Activated effector memory CD4-positive, alpha-beta T cell treated with anti-CD3 and anti-CD28 coated beads, Interleukin-2, amount 50 U/mL, for 16 hours (primary cell): ENCODE measurements around the gene LRRC45.

ENCODE experiments used
- DNase-seq: peaks from one replicate; pipeline ENCODE4 v3.0.0-alpha.2; 2020

LRRC45 gene

DNA sequence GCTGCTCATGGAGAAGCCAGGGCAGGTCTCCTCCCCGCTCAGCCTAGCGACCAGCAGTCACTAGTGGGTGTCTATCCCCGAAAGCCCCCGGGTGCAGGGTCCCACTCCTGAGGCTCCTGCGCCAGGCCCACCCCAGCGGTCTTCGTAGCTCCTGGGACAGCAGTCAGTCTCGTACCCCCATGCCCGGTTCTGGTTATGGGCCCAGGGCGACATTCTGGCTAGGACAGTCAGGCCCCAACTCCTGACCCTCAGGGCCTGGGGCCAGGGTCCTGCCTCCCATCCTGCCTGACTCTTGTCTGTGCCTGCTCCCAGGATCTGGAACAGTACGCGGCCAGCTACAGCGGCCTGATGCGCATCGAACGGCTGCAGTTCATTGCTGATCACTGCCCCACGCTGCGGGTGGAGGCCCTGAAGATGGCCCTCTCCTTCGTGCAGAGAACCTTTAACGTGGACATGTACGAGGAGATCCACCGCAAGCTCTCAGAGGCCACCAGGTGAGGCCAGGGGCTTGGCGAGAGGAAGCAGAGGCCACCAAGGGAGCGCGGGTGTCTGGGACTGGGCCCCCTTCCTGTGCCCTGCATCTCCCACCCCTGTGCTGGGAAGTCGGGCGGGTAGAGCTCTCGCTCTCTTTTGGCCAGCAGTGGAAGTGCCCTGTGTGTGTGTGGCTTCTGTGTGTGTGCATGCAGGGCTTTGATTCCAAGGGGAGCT lies 30.6 kb downstream of the LRRC45 start:
- DNase-seq = no peak

DNA sequence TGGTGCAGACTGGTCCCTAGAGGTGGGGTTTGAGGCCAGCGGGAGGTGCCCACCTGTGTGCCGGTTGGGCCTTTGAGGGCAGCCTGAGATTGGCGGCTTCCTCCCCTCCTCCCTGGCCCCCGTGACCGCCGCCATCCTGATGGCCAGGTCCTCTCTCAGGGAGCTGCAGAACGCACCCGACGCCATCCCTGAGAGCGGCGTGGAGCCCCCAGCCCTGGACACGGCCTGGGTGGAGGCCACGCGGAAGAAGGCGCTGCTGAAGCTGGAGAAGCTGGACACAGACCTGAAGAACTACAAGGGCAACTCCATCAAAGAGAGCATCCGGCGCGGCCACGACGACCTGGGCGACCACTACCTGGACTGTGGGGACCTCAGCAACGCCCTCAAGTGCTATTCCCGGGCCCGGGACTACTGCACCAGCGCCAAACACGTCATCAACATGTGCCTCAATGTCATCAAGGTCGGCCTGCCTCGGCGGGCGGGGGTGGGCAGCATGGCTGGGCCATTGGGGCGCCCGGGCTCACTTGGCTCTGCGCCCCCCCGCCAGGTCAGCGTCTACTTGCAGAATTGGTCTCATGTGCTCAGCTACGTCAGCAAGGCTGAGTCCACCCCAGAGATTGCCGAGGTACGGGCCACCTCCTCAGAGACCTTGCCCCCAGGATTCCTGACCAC lies 31.4 kb downstream of the LRRC45 start:
- no peak for DNase-seq

- DNase-seq = no peak
These were observed 32.2 kb downstream of the LRRC45 start for GRCh38 chr17:82055023-82055964.

DNA sequence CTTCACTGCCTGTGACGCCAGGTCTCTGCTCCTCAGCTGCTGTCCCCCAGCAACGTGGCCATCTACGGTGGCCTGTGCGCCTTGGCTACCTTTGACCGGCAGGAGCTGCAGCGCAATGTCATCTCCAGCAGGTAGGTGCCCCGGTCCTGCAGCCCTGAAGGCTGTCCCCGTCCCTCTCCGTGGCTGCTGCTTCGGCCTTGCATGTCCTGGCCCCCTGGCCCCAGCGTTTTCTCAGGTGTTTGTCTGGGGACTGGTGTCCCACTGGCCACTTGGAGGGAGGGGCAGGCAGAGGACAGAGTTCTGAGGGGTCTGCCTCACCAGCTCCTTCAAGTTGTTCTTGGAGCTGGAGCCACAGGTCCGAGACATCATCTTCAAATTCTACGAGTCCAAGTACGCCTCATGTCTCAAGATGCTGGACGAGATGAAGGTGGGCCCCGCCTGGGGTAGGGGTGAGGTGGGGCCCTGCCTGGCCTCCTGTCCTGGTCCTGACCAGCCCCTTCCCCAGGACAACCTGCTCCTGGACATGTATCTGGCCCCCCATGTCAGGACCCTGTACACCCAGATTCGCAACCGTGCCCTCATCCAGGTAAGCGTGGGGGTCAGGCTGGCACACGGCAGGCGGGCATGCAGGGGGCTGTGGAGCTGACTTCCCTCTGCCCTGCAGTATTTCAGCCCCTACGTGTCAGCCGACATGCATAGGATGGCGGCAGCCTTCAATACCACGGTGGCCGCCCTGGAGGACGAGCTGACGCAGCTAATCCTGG lies 33.0 kb downstream of the LRRC45 start:
- DNase-seq = no peak

- no peak for DNase-seq
These were observed 33.9 kb downstream of the LRRC45 start for GRCh38 chr17:82056729-82057621.

DNA sequence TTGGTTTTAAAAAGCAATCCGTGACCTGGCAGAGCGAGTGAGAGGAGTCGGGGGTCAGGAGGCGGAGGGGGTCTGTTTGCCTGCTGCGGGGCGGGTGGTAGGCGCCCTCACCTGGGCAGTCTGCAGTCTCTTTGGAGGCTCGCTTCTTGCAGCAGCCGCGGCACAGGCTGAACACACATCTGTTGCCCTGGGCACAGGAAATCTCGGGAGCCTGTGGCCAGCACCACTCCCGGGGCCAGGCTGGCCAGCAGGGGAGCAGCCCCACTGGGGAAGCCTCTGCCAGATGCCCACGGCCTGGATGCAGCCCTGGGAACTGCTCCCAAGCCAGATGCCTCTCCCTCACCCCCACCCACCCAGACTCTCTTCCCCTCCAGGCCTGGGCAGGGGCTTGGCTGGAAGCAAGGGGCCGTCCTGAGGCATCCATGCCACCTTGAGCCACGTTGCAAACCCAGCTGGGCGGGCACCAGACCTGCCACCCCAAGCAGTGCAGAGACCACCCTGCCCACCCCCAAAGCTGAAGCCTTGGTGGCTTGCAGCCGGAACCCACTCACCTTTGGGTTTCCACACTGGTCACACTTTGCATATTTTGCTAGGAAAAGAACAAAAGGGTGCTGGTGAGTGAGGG lies 35.2 kb downstream of the LRRC45 start:
- DNase-seq = no peak

DNA sequence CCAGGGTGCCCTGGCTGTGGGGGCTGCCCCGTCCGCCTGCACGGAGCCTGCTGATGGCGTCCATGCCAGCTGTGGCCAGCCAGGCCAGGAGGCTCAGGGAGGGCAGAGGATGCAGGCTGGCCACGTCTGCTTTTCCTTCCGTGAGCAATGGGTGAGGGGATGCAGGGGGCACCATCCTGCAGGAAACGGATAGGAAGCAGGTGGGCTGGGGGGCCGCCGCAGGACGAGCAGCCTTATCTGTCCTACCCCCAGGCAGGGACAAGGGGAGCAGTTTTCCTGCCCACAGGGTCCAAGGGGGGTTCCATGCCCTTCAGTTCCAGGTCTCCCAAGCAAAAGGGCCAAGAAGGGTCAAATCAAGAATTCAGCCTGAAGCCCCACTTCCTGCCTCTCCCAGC lies 35.7 kb downstream of the LRRC45 start:
- DNase-seq = no peak

DNA sequence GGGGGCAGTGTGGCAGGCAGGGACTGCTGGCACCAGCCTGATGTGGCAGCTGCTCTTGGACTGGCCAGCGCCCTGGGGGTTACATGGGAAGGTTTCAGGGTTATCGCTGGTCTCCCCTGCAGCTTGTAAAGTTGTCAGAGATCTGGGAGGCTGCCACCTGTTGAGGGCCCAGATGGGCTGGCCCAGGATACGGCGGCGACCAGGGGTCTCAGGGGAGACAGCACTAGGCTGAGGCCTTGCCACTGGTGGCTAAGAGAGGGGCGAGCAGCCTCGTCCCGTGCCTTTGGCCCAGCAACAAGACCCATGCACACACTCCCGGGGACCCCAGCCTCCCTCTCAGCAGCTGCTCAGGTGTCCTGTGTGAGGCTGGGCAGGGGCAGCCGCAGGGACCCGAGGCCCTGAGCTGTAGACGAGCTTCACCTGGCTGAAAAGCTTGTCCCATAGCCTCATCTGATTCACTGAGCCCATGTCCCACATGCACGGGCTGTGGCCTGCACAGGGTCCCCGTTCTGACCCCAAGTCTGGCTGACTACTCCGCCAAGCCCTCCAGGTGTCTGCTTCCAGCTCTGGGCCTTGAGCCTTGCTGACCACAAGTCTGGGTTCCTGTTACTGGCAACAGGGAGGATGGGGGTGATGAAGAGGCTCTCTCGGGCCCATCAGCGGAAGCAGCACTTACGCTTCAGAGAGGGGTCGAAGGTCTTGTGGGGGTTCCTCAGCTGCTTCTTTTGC lies 36.3 kb downstream of the LRRC45 start:
- no peak for DNase-seq

GRCh38 chr17:82060001-82060380 lies 36.9 kb downstream of the LRRC45 start:
- DNase-seq = no peak

DNA sequence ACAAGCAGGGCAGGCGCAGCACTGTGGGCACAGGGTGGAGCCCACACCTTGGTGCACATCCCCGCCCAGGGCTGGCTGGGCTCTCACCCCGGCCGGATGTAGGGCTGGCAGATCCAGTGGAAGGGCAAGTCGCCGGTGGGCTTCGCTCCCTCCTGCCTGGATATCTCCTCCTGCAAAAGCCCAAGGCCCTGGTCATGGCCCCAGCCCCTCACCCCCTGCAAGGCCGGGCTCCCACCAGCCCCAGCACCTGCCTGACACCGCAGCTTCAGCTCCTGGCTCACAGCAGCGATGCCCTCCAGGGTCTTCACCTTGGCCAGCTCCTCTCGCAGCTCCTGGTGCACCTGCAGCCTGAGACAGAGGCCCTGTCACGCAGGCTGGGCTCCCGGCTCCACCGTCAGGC lies 37.5 kb downstream of the LRRC45 start:
- no peak for DNase-seq

DNA sequence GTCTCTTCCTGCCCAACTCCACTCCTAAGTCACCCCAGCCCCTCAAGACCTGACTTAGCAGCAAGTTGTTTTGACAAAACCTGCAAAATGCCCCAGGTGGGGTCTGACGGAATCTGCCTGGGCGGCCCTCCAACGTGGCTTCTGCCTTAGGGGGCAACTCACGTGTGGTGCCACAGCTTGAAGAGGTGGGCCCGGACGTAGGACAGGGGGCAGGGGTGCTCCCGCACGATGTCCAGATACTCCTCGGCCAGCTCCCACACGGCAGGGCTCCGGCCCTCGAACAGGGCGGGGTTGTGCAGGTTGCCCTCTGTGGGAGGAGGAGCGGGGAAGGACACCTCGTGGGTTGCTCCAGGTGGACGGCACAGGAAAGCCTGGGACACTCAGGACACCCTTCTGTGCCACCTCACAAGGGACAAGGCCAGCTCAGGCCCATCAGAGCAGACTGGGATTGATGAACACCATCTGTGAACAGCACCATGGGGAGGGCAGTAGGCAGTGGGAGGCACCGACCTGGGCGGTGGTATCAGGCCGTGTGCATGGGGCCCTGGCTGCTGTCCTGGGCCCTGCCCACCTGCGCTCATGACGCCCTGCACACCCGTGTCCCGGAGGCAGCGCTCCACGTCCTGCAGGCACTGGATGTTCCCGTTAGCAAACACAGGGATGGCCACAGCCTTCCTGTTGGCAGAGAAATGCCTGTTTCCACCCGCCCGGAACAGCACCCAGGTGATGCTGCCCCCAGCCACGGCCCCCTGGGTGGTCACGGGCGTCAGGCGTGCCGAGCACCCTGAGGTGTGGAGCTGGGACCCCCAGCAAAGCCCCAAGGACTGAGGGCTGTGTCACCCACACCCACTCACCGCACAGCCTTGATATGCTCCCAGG lies 38.2 kb downstream of the LRRC45 start:
- no peak for DNase-seq

DNA sequence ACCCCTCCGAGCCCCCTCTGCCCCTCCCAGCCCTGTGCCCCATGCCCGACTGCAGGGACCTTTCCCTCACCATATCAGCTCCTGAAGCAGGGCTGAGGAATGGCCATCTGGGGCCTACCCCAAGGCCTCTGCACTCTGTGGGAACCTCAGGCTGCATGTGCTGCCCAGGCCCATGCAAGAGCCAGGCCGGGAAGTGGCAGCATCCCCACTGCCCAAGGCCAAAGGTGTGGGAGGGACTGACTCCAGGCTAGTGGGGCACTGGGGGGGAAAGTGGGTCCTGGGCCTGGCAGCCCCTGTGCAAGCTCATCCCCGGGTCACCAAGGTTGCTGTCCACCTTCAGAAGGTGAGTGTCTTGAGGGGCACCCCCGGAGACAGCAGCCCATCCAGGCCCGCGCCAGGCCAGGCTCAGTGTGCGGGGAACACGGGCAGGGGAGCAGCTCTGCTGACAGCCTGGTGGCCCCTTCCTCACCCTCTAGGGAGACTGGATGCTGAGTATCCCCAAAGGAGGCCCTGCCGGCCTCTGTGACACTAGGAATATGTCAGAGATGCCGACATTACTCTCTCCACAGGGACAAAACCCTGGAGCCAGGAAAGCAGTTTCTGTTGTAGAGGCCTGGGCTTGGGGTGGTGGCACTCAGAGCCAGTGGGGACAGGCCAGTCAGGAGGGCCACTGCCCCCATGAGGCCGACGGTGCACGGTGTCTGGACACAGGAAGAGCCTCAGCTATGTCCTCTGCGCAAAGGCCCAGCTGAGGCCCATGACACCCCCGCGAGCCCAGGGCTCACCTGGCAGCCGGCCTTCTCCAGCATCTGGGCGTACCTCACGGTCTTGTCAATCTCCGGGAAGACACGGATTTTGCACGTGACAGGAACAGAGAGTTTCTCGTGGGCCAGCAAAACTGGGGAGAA lies 39.2 kb downstream of the LRRC45 start:
- DNase-seq = no peak

DNA sequence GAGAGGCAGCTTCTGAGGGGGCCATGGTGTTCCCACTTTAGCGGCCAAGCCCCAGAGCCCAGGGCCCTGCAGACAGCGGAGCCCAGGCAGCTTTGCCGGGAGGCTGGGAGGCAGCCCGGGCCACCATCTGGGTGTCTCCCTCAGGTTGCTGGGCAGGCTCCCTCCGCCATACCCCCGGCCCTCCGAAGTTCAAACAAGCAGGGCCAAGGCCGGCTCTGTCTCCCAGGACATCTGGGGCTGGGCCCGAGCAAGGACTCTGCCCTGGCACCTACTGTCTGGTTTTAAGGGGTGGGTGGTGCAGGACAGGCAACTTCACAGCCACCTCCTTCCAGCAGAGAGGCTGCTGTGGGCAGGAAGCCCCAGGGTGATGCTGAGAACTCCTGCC lies 39.9 kb downstream of the LRRC45 start:
- no peak for DNase-seq

DNA sequence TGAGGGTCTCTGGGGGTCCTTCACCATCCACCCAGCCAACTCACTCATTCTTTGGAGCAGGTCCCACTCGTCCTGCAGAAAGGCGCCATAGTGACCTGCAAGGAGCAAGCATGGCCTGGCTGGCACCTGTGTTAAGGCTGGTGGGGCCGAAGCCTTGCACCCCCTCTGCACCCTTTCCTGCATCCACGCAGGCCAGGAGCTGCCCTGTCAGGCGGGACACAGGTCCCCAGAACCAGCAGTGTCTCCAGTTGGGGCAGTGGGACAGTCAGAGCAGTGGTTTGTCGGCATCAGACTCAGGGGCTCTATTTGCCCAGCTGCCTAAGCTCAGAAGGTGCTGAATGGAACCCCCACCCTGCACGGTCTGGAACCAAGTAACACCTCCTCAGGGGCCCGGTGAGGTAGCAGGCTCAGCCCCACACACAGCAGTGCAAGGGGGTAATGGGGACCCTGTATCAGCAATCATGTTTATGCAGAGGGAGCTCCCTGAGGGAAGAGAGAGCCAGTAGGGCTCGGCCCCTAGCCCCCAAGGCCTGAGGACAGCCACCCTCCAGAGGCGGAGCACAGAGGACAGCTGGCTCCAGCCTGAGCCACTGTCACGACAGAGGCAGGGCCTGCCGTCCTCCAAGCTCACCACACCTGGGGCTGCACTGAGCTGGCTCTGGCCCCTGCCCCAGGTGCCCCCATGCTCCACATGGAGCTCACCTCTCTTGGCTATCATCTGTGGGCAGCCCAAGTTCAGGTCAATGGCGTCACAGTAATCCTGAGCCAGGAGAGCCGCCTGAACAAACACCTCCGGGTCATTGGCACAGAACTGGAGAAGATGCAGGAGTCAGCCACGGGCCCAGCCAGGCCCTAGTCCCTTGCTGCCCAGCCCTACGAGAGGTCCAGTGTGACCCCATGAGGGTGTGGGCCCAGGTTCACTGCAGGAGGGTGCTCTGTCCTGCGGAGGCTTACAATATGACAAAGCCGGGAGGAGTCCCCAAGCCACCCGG lies 40.6 kb downstream of the LRRC45 start:
- DNase-seq = no peak

GRCh38 chr17:82064433-82065192 lies 41.5 kb downstream of the LRRC45 start:
- DNase-seq = no peak

DNA sequence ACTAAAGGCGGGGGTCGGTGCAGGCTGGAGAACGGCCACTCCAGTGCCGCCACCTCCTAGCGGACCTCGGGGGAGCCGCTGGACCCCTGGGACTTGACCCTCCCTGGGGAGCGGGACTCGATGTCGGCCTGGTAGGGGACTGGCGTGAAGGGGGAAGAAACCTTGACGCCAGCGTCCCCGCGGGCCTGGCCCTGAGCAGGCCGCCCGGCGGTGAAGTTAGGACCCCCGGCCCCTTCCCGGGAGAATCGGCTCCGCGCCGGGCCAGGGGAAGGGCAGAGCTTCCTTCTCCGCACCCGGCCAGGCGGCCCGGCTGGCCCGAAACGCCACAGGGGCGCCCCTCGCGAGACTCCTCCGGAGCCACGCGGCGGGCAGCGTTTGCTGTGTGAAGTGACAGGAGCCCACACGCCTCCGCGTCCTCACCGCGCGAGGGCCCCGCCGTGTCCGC lies 42.1 kb downstream of the LRRC45 start:
- no peak for DNase-seq
